ENCODE data around the gene ADAMTS17. TPM values are rescaled to one million over a fixed set of nuclear protein-coding genes. Genes with fewer than 3 reads are reported as not detected.

Gene ADAMTS17
- total RNA-seq, 1 experiment from 2014 or later = 1.5 TPM

DNA sequence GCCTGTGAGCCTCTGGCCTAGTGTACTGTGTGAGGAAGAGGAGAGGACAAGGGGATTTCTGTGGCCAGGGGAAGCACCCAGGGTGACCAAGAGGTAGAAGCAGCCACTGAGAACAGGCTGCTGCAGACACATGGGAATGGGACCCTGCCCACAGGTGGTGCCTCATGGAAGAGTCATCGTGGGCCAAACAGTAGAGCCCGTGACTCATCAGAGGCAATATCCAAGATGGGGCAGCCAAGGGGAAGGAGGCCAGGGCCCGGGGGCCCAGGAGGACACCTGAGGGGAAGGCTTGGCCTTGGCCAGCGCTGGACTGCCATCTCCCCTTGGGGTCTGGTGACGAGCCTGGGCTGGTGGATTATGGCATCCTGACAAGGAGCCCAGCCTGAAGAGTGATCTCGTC is 333.5 kb downstream of the ADAMTS17 start:
- no peaks in the 10 kb centered on the region for H3K27me3 Mint-ChIP-seq (ENCODE audit: insufficient read depth, unreplicated experiment)
- H3K4me3 ChIP-seq (ENCODE audit: low read depth, low read length) = no peak overlapping the region
- no peaks in the 10 kb centered on the region for H3K27me3 ChIP-seq (replicated peaks; ENCODE audit: control insufficient read depth, insufficient read depth, low read length)
- ChIA-PET CTCF (no interaction called here), POLR2A (no interaction called here)
- H3K4me3 Mint-ChIP-seq (ENCODE audit: unreplicated experiment) = no peak overlapping the region
- no peaks in the 10 kb centered on the region for H3K36me3 ChIP-seq (ENCODE audit: control insufficient read depth, insufficient read depth, low read length)
- intact Hi-C loops (cut with micrococcal nuclease; ENCODE audit: unreplicated experiment) = no loop called here
- H3K9me3 Mint-ChIP-seq (ENCODE audit: unreplicated experiment) = no peaks in the 10 kb centered on the region
- H3K27ac Mint-ChIP-seq (ENCODE audit: unreplicated experiment) = no peak overlapping the region
- no peak for DNase-seq
- BruUV-seq (replicated peaks) = no TSS peak
- H3K4me1 ChIP-seq = no peaks in the 10 kb centered on the region
- no peaks in the 10 kb centered on the region for H3K9me3 ChIP-seq
- TF ChIP-seq, protein P1, sequence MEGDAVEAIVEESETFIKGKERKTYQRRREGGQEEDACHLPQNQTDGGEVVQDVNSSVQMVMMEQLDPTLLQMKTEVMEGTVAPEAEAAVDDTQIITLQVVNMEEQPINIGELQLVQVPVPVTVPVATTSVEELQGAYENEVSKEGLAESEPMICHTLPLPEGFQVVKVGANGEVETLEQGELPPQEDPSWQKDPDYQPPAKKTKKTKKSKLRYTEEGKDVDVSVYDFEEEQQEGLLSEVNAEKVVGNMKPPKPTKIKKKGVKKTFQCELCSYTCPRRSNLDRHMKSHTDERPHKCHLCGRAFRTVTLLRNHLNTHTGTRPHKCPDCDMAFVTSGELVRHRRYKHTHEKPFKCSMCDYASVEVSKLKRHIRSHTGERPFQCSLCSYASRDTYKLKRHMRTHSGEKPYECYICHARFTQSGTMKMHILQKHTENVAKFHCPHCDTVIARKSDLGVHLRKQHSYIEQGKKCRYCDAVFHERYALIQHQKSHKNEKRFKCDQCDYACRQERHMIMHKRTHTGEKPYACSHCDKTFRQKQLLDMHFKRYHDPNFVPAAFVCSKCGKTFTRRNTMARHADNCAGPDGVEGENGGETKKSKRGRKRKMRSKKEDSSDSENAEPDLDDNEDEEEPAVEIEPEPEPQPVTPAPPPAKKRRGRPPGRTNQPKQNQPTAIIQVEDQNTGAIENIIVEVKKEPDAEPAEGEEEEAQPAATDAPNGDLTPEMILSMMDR (IDR thresholded peaks at IDR 0.05; ENCODE audit: insufficient read depth in 1 of 2, low read depth in 1 of 2, low read length in 1 of 2, severe bottlenecking in 1 of 2, unreplicated experiment in 1 of 2) = no peak
- H3K4me1 Mint-ChIP-seq (ENCODE audit: low read depth, unreplicated experiment) = no peaks in the 10 kb centered on the region
- no peaks in the 10 kb centered on the region for H3K36me3 Mint-ChIP-seq (ENCODE audit: insufficient read depth, unreplicated experiment)

DNA sequence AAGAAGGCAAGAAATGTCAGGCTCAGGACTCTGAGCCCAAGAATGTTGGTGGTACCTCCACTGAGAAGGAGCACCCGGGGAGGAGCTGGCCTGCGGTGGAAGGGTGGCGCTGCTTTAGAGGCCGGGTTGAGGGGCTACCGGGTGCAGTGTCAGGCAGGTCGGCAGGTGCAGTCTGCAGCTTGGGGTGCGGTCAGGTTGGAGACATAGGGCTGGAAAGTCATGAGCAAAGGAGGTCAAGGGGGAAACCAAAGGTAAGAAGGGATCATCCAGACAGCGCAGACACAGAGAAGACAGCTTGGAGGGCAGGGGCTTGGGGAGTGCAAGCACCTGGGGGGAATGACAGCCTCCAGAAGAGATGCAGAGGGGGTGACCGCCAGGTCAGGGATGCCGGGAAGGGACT is 334.2 kb downstream of the ADAMTS17 start:
- ChIA-PET POLR2A (no interaction called here), CTCF (no interaction called here)
- H3K27me3 Mint-ChIP-seq (ENCODE audit: insufficient read depth, unreplicated experiment) = no peaks in the 10 kb centered on the region
- no peaks in the 10 kb centered on the region for H3K4me1 Mint-ChIP-seq (ENCODE audit: low read depth, unreplicated experiment)
- no peaks in the 10 kb centered on the region for H3K9me3 Mint-ChIP-seq (ENCODE audit: unreplicated experiment)
- H3K4me3 ChIP-seq (ENCODE audit: low read depth, low read length) = no peak overlapping the region
- no TSS peak for BruUV-seq (replicated peaks)
- H3K9me3 ChIP-seq = no peaks in the 10 kb centered on the region
- TF ChIP-seq, protein P1 (IDR thresholded peaks at IDR 0.05; ENCODE audit: insufficient read depth in 1 of 2, low read depth in 1 of 2, low read length in 1 of 2, severe bottlenecking in 1 of 2, unreplicated experiment in 1 of 2) = no peak
- H3K36me3 ChIP-seq (ENCODE audit: control insufficient read depth, insufficient read depth, low read length) = no peaks in the 10 kb centered on the region
- intact Hi-C loops (cut with micrococcal nuclease; ENCODE audit: unreplicated experiment) = no loop called here
- no peaks in the 10 kb centered on the region for H3K4me1 ChIP-seq
- no peaks in the 10 kb centered on the region for H3K27me3 ChIP-seq (replicated peaks; ENCODE audit: control insufficient read depth, insufficient read depth, low read length)
- DNase-seq = no peak
- no peak overlapping the region for H3K27ac Mint-ChIP-seq (ENCODE audit: unreplicated experiment)
- H3K36me3 Mint-ChIP-seq (ENCODE audit: insufficient read depth, unreplicated experiment) = no peaks in the 10 kb centered on the region
- no peak overlapping the region for H3K4me3 Mint-ChIP-seq (ENCODE audit: unreplicated experiment)

DNA sequence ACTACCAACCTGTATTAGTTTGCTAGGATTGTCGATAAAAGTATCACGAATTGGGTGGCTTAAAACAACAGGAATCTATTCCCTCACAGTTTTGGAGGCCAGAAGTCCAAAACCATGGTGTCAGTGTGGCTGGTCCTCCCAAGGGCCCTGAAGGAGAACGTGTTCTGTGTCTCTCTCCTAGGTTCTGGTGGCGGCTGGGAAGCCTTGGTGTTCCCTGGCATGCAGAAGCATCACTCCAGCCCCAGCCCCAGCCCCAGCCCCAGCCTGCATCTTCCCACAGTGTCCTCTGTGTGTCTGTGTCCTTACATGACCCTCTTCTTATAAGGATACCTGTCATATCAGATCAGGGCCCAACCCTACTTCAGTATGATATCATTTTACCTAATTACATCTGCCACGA is 336.1 kb downstream of the ADAMTS17 start:
- H3K9me3 Mint-ChIP-seq (ENCODE audit: unreplicated experiment) = no peaks in the 10 kb centered on the region
- no TSS peak for BruUV-seq (replicated peaks)
- H3K9me3 ChIP-seq = no peaks in the 10 kb centered on the region
- no peak overlapping the region for H3K27ac Mint-ChIP-seq (ENCODE audit: unreplicated experiment)
- no peaks in the 10 kb centered on the region for H3K36me3 Mint-ChIP-seq (ENCODE audit: insufficient read depth, unreplicated experiment)
- H3K27me3 Mint-ChIP-seq (ENCODE audit: insufficient read depth, unreplicated experiment) = no peaks in the 10 kb centered on the region
- intact Hi-C loops (cut with micrococcal nuclease; ENCODE audit: unreplicated experiment) = no loop called here
- ChIA-PET POLR2A (no interaction called here), CTCF (no interaction called here)
- no peaks in the 10 kb centered on the region for H3K4me1 ChIP-seq
- H3K4me3 ChIP-seq (ENCODE audit: low read depth, low read length) = no peak overlapping the region
- no peaks in the 10 kb centered on the region for H3K4me1 Mint-ChIP-seq (ENCODE audit: low read depth, unreplicated experiment)
- no peak for DNase-seq
- H3K4me3 Mint-ChIP-seq (ENCODE audit: unreplicated experiment) = no peak overlapping the region
- H3K36me3 ChIP-seq (ENCODE audit: control insufficient read depth, insufficient read depth, low read length) = no peaks in the 10 kb centered on the region
- TF ChIP-seq, protein P1 (IDR thresholded peaks at IDR 0.05; ENCODE audit: insufficient read depth in 1 of 2, low read depth in 1 of 2, low read length in 1 of 2, severe bottlenecking in 1 of 2, unreplicated experiment in 1 of 2) = no peak
- H3K27me3 ChIP-seq (replicated peaks; ENCODE audit: control insufficient read depth, insufficient read depth, low read length) = no peaks in the 10 kb centered on the region
